GM12874 (cell line): ENCODE measurements around the gene FANCI.
A peak's percentile ranks its signal among the peaks of the same experiment; 100 is the strongest.

Experiments used
- TF ChIP-seq, protein P1 (sequence below): IDR thresholded peaks from 2 replicates; pipeline ENCODE4 v1.5.1; 2011; ENCODE audit warnings: low read depth, mild to moderate bottlenecking, control low read depth, low read length, moderate library complexity; ENCODE audit not compliant: insufficient read depth

The FANCI gene

DNA sequence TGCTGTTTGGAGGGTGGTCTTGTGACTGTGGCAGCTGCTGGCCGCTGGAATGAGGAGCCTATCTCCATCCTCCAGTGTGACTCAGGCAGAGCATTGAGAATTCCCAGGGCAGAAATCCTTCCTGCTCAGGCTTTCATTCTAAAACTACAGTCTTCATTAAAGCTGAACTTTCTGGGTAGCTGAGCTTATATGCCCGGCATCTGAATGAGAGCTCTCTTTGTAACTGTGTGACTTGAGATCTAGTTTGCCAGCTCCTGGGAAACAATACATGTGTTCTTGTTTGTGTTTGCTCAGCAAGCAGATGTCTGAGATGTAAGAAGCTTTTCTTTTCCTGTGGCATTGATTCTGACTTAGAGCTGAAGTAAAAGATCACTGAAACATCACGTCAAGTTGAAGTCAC is 44.8 kb upstream of the FANCI start:
- TF ChIP-seq, protein P1, sequence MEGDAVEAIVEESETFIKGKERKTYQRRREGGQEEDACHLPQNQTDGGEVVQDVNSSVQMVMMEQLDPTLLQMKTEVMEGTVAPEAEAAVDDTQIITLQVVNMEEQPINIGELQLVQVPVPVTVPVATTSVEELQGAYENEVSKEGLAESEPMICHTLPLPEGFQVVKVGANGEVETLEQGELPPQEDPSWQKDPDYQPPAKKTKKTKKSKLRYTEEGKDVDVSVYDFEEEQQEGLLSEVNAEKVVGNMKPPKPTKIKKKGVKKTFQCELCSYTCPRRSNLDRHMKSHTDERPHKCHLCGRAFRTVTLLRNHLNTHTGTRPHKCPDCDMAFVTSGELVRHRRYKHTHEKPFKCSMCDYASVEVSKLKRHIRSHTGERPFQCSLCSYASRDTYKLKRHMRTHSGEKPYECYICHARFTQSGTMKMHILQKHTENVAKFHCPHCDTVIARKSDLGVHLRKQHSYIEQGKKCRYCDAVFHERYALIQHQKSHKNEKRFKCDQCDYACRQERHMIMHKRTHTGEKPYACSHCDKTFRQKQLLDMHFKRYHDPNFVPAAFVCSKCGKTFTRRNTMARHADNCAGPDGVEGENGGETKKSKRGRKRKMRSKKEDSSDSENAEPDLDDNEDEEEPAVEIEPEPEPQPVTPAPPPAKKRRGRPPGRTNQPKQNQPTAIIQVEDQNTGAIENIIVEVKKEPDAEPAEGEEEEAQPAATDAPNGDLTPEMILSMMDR = no peak

DNA sequence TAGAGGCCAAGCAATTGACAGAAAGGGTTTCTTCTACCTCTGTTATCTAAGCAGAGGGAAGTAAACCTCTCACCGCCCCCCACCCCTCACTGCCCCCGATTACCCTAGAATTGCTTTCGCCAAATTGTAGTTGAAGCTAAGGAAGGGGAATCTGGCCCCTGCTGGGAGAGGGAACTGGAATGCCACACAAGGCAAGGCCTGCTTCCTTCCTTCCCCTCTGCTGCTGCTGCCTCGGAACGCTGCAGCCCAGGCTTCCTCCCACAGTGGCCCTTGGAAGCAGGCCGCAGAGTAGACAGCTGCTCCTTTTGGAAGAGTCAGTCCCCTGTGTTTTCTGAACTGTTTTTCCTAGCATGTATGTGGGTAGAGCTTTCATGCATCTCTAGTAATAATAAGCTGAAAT is 44.0 kb upstream of the FANCI start:
- TF ChIP-seq, protein P1 = no peak

DNA sequence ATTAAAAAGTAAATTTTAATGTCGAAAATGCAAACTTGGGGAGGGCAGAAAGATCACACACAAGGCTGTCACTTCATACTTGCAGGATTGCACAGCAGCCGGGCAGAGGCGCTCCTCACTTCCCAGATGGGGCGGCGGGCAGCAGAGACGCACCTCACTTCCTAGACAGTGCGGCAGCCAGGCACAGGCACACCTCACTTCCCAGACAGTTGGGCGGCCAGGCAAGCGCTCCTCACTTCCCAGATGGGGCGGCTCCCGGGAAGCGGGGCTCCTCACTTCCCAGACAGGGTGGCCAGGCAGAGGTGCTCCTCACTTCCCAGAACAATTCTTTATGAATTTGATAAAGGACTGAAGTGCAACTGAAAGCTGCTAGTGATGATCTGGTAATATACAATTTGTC is 43.6 kb upstream of the FANCI start:
- TF ChIP-seq, protein P1 = no peak

DNA sequence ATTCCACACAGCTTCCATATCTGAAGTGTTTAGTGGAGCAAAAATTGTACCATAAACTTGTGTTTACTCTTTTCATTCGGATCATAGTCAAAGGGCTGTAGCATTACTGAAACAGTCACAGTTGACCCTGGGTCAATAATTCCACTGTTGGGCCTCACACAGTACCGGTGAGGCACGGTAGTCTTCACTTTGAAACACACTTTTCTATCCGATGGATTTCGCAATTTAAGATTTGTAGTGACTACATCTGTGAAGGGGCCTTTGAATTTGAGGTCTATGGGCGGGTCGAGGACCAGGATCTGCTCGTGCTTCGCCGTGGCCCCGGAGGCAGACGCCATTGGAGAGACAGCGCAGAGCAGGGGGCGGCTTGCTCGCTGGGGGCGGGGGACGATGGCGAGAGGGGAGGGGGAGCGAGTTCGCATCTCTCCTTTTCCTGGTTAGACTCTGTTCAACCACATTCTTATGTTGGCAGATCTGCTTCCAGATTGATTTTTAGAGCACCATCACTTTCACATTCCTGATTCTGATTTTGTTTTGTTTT is 42.2 kb upstream of the FANCI start:
- TF ChIP-seq, protein P1 = no peak

DNA sequence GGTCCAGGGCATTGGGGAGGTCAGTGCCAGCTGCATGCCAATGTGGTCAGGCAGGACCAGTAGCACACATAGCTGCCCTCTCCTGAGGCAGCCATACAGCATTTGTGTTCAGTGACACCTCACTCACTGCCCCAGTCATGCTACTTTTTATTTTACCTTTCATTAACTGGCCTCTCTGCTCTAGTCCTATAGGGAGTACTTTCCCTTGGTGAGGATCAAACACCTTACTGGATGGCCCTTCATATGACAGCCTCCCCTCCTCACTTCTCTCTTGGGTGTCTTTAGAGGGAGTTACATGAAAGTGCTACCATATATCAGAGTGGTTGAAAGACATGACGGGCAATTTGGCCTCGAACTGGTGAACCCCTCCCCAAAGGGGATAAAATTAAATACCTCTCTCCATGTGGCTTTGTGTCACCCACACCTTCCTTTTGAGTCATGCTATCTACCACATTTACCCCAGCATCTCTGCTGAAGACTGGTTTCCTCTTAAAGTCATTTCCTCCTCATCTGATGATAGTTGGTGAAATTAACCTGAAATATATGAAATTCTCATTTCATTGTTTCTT is 40.0 kb upstream of the FANCI start:
- TF ChIP-seq, protein P1 = no peak

DNA sequence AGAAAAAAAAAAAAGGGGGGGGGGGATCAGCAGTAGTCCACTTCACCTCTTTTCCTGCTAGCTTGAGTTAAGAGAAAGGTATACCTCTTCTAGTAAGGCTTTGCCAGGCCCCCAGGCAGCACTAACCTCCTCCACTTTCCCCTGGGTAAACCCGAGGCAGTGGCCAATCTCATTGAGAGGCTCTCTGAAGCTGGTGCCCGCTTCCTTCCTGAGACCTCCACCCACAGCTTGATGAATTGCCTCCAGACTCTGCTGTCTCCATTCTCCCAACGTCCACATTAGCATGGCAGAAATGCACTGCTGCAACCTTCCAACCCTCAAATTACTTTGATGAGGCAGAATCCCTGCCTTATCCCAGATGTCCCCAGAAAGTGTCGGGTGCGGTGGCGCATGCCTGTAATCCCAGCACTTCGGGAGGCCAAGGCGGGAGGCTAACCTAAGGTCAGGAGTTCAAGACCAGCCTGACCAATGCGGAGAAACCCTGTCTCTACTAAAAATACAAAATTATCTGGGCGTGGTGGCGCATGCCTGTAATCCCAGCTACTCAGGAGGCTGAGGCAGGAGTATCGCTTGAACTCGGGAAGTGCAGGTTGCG is 37.7 kb upstream of the FANCI start:
- TF ChIP-seq, protein P1 = no peak

DNA sequence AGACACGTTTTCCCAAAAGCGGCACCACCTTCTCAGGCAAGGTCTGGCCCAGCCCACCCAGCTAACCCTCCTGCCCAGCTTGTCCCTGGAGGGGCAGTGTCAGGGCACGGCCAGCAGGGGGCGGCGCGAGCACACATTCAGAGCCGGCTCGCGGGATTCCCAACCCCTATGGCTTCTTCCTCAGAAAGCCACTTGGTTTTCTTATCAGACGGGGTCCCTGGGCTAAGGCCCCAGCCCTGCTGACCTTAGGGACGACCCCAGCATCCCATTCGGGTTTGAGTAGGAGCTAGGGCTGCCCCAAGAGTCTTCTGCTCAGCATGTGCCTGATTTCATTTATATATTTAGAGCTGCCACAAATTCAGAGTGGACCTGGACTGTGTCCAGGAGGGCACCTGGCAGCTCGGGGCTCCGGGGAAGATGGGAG is 36.9 kb upstream of the FANCI start:
- TF ChIP-seq, protein P1 = peak; percentile 99
